Activated naive CD4-positive, alpha-beta T cell treated with anti-CD3 and anti-CD28 coated beads, Interleukin-2, amount 10 ng/mL, durations not matched to agents 7 days and 5 days (primary cell): Measurements from ENCODE around the gene HMGCR.
"Not testable (repeated sequence)": the region's sequence is repeated elsewhere in the genome, so short reads cannot be mapped to it uniquely, and the experiment has no call there.

Source experiments
- CTCF ChIA-PET: fragments of 350-600 bp; sonication (Branson Sonifier 250); formaldehyde crosslinking; loops from one replicate; lab custom pipeline; 2021; ENCODE audit warnings: antibody characterized with exemption; lab: Charles Lee
- DNase-seq: peaks from one replicate; pipeline ENCODE4 v3.0.0-alpha.2; 2020
- H3K27ac Mint-ChIP-seq: one replicate; pipeline ENCODE4 v1.8.0; 2021; ENCODE audit warnings: mild to moderate bottlenecking, moderate library complexity, mixed read lengths
- H3K27me3 Mint-ChIP-seq: one replicate; pipeline ENCODE4 v1.8.0; 2021; ENCODE audit warnings: mild to moderate bottlenecking, mixed read lengths
- H3K36me3 Mint-ChIP-seq: one replicate; pipeline ENCODE4 v1.8.0; 2021; ENCODE audit warnings: mixed read lengths
- H3K4me1 Mint-ChIP-seq: one replicate; pipeline ENCODE4 v1.8.0; 2021; ENCODE audit warnings: mixed read lengths
- H3K4me3 Mint-ChIP-seq: one replicate; pipeline ENCODE4 v1.8.0; 2021; ENCODE audit warnings: mild to moderate bottlenecking, moderate library complexity, mixed read lengths
- H3K9me3 Mint-ChIP-seq: one replicate; pipeline ENCODE4 v1.8.0; 2021; ENCODE audit warnings: mixed read lengths

The HMGCR gene

DNA sequence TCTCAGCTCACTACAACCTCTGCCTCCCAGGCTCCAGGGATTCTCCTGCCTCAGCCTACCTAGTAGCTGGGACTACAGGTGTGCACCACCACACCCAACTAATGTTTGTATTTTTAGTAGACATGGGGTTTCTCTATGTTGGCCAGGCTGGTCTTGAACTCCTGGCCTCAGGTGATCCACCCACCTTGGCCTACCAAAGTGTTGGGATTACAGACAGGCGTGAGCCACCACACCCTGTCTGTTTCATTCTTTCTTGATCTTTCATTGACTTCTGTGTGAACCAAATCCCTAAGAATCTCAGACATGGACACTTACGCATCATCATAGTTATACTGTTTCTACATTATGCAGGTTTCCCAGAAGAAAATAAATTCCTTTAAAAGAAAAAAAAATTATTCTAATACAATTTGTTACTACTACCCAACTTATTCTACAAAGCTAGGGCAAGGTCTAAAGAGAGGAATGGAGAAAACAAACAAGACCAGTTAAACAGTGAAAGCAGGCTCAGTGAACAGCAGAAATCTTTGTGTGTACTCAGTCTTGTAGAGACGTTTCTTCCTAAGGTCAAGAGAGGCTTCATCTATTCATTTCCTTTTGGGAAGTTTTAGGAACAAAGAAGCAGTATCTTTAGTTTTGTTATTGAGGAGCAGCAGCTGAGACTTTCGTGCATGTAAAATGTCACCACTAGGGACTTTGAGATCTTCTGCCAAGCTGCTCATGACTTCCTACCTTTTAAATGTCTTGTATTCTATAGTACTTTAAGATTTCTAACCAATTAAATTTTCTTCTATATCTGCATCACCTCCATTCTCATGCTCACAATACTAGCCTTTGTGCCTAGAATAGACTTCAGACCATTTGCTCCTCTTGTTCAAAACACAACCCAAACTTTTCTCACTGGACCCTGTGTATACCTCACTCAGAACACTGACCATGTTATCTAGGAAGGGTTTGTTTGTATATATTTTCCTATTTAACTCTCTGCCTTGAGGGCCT lies 5.6 kb upstream of the HMGCR start:
- CTCF ChIA-PET = interaction anchor here (1.1 kb wide), 1 partner anchor 40 kb away, joined by 4 read pairs; no protein-coding TSS in a partner anchor
- Mint-ChIP-seq H3K27ac (no peak overlapping the region), H3K36me3 (no peaks in the 10 kb centered on the region), H3K4me3 (no peak overlapping the region), H3K9me3 (no peaks in the 10 kb centered on the region), H3K27me3 (peaks cover 7% of the 10 kb centered on the region), H3K4me1 (no peaks in the 10 kb centered on the region)
- DNase-seq = no peak

DNA sequence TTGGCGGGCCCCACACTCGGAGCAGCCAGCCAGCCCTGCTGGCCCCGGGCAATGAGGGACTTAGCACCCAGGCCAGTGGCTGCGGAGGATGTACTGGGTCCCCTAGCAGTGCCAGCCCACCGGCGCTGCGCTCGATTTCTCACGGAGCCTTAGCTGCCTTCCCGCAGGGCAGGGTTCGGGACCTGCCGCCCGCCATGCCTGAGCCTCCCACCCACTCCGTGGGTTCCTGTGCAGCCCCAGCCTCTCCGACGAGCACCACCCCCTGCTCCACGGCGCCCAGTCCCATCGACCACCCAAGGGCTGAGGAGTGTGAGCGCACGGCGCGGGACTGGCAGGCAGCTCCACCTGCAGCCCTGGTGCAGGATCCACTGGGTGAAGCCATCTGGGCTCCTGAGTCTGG lies 3.3 kb upstream of the HMGCR start:
- H3K27me3 Mint-ChIP-seq, H3K9me3 Mint-ChIP-seq, DNase-seq, H3K27ac Mint-ChIP-seq, CTCF ChIA-PET, H3K4me3 Mint-ChIP-seq: not testable (repeated sequence)
- peaks cover 10% of the 10 kb centered on the region for H3K36me3 Mint-ChIP-seq
- peaks cover 12% of the 10 kb centered on the region for H3K4me1 Mint-ChIP-seq

DNA sequence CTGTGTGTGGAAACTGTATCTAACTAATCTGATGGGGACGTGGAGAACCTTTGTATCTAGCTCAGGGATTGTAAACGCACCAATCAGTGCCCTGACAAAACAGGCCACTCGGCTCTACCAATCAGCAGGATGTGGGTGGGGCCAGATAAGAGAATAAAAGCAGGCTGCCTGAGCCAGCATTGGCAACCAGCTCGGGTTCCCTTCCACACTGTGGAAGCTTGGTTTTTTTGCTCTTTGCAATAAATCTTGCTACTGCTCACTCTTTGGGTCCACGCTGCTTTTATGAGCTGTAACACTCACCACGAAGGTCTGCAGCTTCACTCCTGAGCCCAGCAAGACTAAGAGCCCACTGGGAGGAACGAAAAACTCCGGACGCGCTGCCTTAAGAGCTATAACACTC lies 2.6 kb upstream of the HMGCR start:
- H3K36me3 Mint-ChIP-seq = peaks cover 12% of the 10 kb centered on the region
- H3K4me3 Mint-ChIP-seq, CTCF ChIA-PET, H3K27me3 Mint-ChIP-seq, H3K9me3 Mint-ChIP-seq, H3K27ac Mint-ChIP-seq, DNase-seq: not testable (repeated sequence)
- H3K4me1 Mint-ChIP-seq = peaks cover 15% of the 10 kb centered on the region

DNA sequence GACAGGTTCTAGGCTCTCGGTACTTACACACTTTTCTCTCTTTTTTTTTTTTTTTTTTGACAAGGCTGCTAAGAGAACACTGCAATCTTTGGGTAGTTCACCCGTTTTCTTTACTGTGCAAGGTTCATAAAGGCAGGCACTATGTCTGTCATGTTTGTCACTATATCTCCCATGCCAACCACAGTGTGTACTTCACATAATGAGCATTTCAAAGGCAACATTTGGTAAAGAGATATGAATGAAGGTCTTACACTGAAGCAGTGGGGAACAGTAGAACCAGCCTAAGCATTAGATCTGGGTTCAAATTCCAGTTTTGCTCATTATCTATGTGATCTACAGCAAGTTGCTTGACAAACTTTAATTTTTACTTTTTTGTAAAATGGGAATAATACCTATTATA lies 1.5 kb upstream of the HMGCR start:
- CTCF ChIA-PET = no interaction called here
- no peak overlapping the region for H3K27ac Mint-ChIP-seq
- peaks cover 15% of the 10 kb centered on the region for H3K36me3 Mint-ChIP-seq
- no peaks in the 10 kb centered on the region for H3K9me3 Mint-ChIP-seq
- peaks cover 23% of the 10 kb centered on the region for H3K4me1 Mint-ChIP-seq
- DNase-seq = no peak
- H3K27me3 Mint-ChIP-seq = peaks cover 3% of the 10 kb centered on the region
- no peak overlapping the region for H3K4me3 Mint-ChIP-seq

DNA sequence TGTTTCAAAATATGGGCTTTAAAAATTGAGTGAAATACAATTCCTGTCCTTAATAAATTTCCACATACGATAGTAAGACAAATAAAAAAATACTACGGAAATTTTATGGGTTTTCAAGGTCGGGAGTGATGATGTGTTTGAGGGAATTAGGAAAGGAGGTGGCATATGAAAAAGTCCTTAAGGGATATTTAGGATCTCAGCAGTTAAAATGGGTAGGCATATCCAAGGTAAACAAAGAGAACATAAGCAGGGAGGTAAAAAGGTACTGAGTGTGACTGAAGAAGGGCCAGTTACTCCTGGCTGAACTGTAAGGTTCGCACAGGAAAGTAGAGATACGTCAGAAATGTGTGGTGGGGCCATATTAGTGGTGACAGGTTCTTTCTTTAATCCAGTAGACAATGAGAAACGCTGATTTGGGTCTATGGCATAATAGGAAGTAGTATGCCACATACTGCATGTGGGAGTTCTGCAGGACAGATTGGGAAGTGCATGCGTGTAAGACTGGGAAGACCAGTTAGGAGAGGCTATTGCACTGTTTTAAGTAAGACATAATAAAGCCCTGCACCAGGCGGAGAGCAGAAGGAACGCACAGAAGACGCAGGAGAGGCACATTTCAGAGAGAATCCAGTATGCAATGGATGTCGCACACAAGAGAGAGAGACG lies 937 bp upstream of the HMGCR start:
- no peaks in the 10 kb centered on the region for H3K9me3 Mint-ChIP-seq
- H3K27me3 Mint-ChIP-seq = peaks cover 3% of the 10 kb centered on the region
- CTCF ChIA-PET = interaction anchor here (1.0 to 1.7 kb wide), 4 partner anchors 100 to 411 kb away, joined by 3 to 13 read pairs (median 4); partner anchors contain the start of gene ANKRD31
- no peak overlapping the region for H3K4me3 Mint-ChIP-seq
- no peak for DNase-seq
- no peak overlapping the region for H3K27ac Mint-ChIP-seq
- peaks cover 19% of the 10 kb centered on the region for H3K36me3 Mint-ChIP-seq
- H3K4me1 Mint-ChIP-seq = peaks cover 27% of the 10 kb centered on the region

DNA sequence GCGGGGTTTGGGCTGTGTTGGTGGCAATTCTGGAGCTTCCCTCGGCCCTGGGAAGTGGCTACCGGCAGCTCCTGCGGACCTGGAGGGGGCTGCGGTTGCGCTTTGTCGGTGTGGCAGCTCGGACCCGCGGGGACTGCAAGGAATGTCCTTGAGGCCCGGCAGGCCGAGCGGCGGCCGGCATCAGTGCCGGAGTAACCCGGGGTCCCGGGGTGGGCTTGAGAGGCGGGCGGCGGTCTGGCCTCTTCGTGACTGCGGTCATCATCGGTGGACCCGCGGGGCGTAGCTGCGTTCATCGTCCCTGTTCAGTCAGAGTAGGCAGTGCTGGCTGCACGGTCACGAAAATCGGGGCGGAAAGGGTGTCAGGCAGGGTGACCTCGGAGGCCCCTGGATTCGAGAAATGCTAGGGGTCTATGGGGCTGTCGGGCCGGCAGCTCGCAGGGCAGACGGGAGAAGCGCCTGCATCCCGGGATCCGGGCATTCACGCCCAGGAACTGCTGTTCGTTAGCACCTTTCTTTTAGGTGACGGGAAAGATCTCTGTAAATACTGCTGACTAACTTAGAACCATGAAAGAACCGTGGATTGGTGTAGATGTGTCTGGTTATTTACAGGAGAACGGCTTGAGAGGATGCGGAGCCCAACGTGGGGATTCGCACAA lies 474 bp downstream of the HMGCR start:
- CTCF ChIA-PET = interaction anchor here (0.6 to 1.7 kb wide), 5 partner anchors 14 to 343 kb away, joined by 3 to 13 read pairs (median 3); partner anchors contain the start of gene ANKRD31
- no peak overlapping the region for H3K4me3 Mint-ChIP-seq
- peak; percentile 59 for DNase-seq
- peaks cover 3% of the 10 kb centered on the region for H3K27me3 Mint-ChIP-seq
- peaks cover 24% of the 10 kb centered on the region for H3K36me3 Mint-ChIP-seq
- H3K9me3 Mint-ChIP-seq = no peaks in the 10 kb centered on the region
- H3K27ac Mint-ChIP-seq = no peak overlapping the region
- peaks cover 35% of the 10 kb centered on the region for H3K4me1 Mint-ChIP-seq

DNA sequence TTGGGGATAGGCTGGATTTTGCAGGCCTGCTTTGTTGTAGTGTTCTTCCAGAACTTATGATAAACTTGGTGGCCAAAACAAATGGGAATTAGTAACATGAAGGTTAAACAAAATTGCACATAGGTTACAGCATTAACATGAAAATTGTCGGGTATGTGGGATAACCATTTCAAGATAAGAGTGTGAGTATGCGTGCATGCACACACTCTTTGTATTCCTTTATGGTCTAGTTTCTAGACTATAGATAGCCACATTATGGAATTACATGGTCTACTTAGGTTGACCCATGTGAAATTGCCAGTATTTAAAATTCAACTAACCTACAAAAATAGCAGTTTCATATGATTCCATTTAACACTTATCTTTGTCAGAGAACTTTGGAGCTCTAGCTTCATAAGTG lies 1.4 kb downstream of the HMGCR start:
- DNase-seq = no peak
- peaks cover 3% of the 10 kb centered on the region for H3K27me3 Mint-ChIP-seq
- peaks cover 25% of the 10 kb centered on the region for H3K36me3 Mint-ChIP-seq
- peaks cover 35% of the 10 kb centered on the region for H3K4me1 Mint-ChIP-seq
- CTCF ChIA-PET = interaction anchor here (0.8 kb wide), 1 partner anchor 181 kb away, joined by 4 read pairs; no protein-coding TSS in a partner anchor
- H3K9me3 Mint-ChIP-seq = no peaks in the 10 kb centered on the region
- no peak overlapping the region for H3K27ac Mint-ChIP-seq
- no peak overlapping the region for H3K4me3 Mint-ChIP-seq

DNA sequence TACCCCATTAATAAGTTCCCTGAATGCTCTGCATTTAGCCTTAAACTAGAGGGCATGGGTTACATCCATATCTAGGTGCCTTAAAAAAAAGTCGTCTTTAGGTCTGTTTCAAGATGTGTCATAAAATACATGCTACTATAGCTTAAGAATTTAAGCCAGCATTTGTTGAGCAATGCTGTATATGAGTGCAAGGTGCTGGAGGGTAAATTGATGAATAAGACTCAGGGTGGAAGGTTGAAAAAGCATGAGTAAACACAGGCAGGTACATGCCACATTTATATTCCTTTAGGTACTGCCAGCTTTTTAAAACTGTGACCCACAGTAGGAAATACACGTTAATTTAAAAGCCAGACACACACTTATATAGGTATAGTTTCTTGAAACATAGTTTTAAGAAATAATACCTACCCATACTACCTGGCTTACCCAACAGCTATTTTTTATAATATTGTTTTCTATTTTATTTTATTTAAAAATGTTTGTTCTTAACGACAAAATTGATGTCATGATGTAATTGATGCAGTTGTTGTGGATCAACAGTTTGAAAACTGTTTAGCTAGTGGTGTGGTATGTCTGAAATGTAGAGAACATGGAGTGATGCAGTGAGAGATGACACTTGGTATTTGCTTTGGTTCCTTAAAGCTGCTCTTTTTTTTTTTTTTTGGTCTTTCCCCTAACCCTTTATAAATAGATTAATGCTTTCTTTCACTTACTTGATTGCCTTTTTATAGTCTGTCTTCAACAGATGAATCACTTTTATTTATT lies 3.9 kb downstream of the HMGCR start:
- Mint-ChIP-seq H3K4me3 (no peak overlapping the region), H3K36me3 (peaks cover 39% of the 10 kb centered on the region), H3K27ac (no peak overlapping the region), H3K27me3 (no peaks in the 10 kb centered on the region), H3K9me3 (no peaks in the 10 kb centered on the region), H3K4me1 (peaks cover 35% of the 10 kb centered on the region)
- CTCF ChIA-PET = interaction anchor here (0.7 to 1.1 kb wide), 2 partner anchors 103 to 328 kb away, joined by 3 read pairs; no protein-coding TSS in a partner anchor
- no peak for DNase-seq

DNA sequence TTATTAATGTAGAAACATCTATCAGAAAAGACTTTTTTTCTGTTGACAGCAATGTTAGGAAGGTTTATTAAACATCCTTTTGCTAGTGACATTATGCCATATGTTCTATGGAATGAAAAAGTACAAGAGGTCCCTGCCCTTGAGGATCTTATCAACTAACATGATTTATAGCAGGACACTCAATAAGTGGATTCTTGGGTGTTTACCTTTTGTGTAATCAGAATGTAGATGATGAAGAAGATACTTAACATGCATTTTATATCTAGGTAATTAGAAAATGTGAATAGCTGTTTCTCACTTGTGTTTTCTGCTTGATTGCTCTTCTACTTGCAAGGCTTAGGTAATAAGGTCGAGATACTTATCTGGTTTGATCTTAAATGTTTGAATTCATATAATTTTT lies 4.9 kb downstream of the HMGCR start:
- H3K27me3 Mint-ChIP-seq = no peaks in the 10 kb centered on the region

DNA sequence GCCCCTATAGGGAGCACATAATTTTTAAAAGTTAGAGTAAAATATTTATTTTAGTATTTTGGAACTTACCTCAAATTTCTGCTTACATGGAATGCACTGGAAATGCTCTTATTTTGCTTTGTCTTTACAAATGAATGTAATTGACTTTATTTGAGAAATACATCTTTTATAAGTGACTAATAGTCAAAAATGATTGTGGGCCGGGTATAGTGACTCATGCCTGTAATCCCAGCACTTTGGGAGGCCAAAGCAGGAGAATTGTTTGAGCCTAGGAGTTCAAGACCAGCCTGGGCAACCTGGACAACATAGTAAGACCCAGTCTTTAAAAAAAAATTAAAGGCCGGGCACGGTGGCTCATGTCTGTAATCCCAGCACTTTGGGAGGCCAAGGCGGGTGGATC lies 5.8 kb downstream of the HMGCR start:
- CTCF ChIA-PET = interaction anchor here (0.7 kb wide), 1 partner anchor 15 kb away, joined by 4 read pairs; no protein-coding TSS in a partner anchor
- DNase-seq = no peak
- Mint-ChIP-seq H3K4me1 (peaks cover 32% of the 10 kb centered on the region), H3K27ac (no peak overlapping the region), H3K9me3 (no peaks in the 10 kb centered on the region), H3K4me3 (no peak overlapping the region), H3K27me3 (no peaks in the 10 kb centered on the region), H3K36me3 (peaks cover 50% of the 10 kb centered on the region)

More for the DNA sequence above, 4.9 kb downstream of the HMGCR start:
- H3K9me3 Mint-ChIP-seq = no peaks in the 10 kb centered on the region
- H3K4me3 Mint-ChIP-seq = no peak overlapping the region
- H3K27ac Mint-ChIP-seq = no peak overlapping the region
- H3K4me1 Mint-ChIP-seq = peaks cover 35% of the 10 kb centered on the region
- no peak for DNase-seq
- CTCF ChIA-PET = interaction anchor here (0.7 to 1.1 kb wide), 3 partner anchors 14 to 327 kb away, joined by 3 to 4 read pairs (median 3); no protein-coding TSS in a partner anchor
- H3K36me3 Mint-ChIP-seq = peaks cover 47% of the 10 kb centered on the region

DNA sequence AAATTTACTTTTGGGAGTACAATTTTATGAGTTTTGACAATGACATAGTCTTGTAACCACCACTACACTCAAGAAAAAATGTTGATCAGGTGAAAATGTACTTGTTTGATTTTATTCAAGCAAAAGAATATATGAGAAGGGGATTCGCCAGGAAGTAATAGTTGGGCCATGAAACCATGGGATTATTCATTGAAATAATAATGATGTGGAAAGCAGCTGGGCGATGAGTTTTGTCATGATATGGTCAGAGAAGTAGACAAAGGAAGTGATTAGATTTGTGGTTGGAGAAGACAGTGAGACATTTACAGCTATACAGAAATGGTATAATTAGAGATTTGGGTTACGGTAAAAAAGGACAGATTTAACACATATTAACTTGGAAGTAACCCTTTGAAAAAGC lies 11.2 kb downstream of the HMGCR start:
- peaks cover 20% of the 10 kb centered on the region for H3K4me1 Mint-ChIP-seq
- no peak overlapping the region for H3K4me3 Mint-ChIP-seq
- peaks cover 65% of the 10 kb centered on the region for H3K36me3 Mint-ChIP-seq
- H3K9me3 Mint-ChIP-seq = no peaks in the 10 kb centered on the region
- CTCF ChIA-PET = interaction anchor here (1.4 kb wide), 1 partner anchor 15 kb away, joined by 3 read pairs; no protein-coding TSS in a partner anchor
- DNase-seq = no peak
- no peaks in the 10 kb centered on the region for H3K27me3 Mint-ChIP-seq
- H3K27ac Mint-ChIP-seq = no peak overlapping the region

DNA sequence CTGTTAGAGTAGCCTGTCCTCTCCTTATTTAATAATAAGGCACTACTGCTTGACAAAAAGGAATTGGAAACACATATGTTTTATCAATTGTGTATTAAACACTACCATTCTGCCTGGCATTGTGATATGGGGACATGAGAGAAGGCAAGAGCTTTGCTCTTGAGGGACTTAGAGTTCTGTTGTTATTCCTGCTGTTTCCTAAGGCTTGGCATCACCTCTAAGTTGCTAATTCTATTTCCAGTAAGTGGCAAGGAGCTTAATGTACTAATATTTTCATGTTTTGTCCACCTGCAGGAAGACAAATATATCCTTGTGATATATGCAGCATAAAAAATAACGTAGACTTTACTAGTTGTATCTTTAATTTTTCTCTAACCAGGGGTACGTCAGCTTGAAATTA lies 12.6 kb downstream of the HMGCR start:
- no peaks in the 10 kb centered on the region for H3K27me3 Mint-ChIP-seq
- no peak for DNase-seq
- H3K36me3 Mint-ChIP-seq = peaks cover 64% of the 10 kb centered on the region
- H3K4me3 Mint-ChIP-seq = no peak overlapping the region
- no peaks in the 10 kb centered on the region for H3K9me3 Mint-ChIP-seq
- peaks cover 20% of the 10 kb centered on the region for H3K4me1 Mint-ChIP-seq
- H3K27ac Mint-ChIP-seq = no peak overlapping the region
- CTCF ChIA-PET = interaction anchor here (1.1 to 1.4 kb wide), 2 partner anchors 14 to 332 kb away, joined by 3 to 5 read pairs; no protein-coding TSS in a partner anchor
